Keratinocyte (primary cell): ENCODE results near the gene C1QTNF7. TPM values are rescaled to one million over a fixed set of nuclear protein-coding genes. Genes with fewer than 3 reads are reported as not detected.

Experiments
- DNase-seq: peaks from one replicate; pipeline ENCODE4 v3.0.0-alpha.2; 2011; ENCODE audit warnings: low read depth, missing footprints, low spot score
- FAIRE-seq: peaks from 2 replicates; lab custom pipeline; 2011; peaks lifted over from hg19 to GRCh38; lab: Jason Lieb, UNC
- H2AFZ ChIP-seq: 2 replicates; pipeline ENCODE4 v1.6.0; 2012; ENCODE audit warnings: low read length, control low read depth, inconsistent platforms; ENCODE audit not compliant: control insufficient read depth
- H3K27ac ChIP-seq: 2 replicates; pipeline ENCODE4 v1.5.1; 2011; ENCODE audit warnings: low read length; ENCODE audit not compliant: control insufficient read depth, insufficient read depth
- H3K27me3 ChIP-seq: 3 replicates; pipeline ENCODE4 v1.6.0; 2011; ENCODE audit warnings: low read length; ENCODE audit not compliant: control insufficient read depth, insufficient read depth; ENCODE audit errors: extremely low read depth
- H3K36me3 ChIP-seq, 2 experiments: 2 replicates in 1 of 2; 3 replicates in 1 of 2; pipeline ENCODE4 v1.5.1; 2011; ENCODE audit warnings: low read length in 2 of 2, mild to moderate bottlenecking in 1 of 2; ENCODE audit not compliant: control insufficient read depth in 2 of 2, insufficient read depth in 2 of 2; ENCODE audit errors: extremely low read depth in 1 of 2
- H3K4me1 ChIP-seq: 3 replicates; pipeline ENCODE4 v1.5.1; 2011; ENCODE audit warnings: low read length; ENCODE audit not compliant: control insufficient read depth, insufficient read depth; ENCODE audit errors: extremely low read depth
- H3K4me2 ChIP-seq: 3 replicates; pipeline ENCODE4 v1.6.0; 2011; ENCODE audit warnings: low read depth, low read length; ENCODE audit not compliant: control insufficient read depth, insufficient read depth; ENCODE audit errors: extremely low read depth
- H3K4me3 ChIP-seq, 3 experiments: fragments of 200-600 bp in 1 of 3; sonication (generic) in 1 of 3; 2 replicates in 2 of 3; 3 replicates in 1 of 3; pipeline ENCODE4 v1.5.1; 2011 to 2016; ENCODE audit warnings: low read length in 3 of 3, mild to moderate bottlenecking in 3 of 3, control low read depth in 2 of 3, inconsistent platforms in 1 of 3, low read depth in 1 of 3, mixed read lengths in 1 of 3, mixed run types in 1 of 3, moderate library complexity in 1 of 3; ENCODE audit not compliant: control insufficient read depth in 2 of 3, insufficient read depth in 2 of 3; ENCODE audit errors: extremely low read depth in 1 of 3
- H3K79me2 ChIP-seq: 2 replicates; pipeline ENCODE4 v1.6.0; 2012; ENCODE audit warnings: low read length; ENCODE audit not compliant: control insufficient read depth, insufficient read depth
- H3K9ac ChIP-seq: 3 replicates; pipeline ENCODE4 v1.6.0; 2011; ENCODE audit warnings: low read length; ENCODE audit not compliant: control insufficient read depth, insufficient read depth; ENCODE audit errors: extremely low read depth
- H3K9me1 ChIP-seq: 3 replicates; pipeline ENCODE4 v1.6.0; 2011; ENCODE audit warnings: low read length; ENCODE audit not compliant: control insufficient read depth, insufficient read depth; ENCODE audit errors: extremely low read depth
- H3K9me3 ChIP-seq: 2 replicates; pipeline ENCODE4 v1.5.1; 2012; ENCODE audit warnings: low read depth, low read length; ENCODE audit not compliant: control insufficient read depth
- H4K20me1 ChIP-seq: 3 replicates; pipeline ENCODE4 v1.6.0; 2011; ENCODE audit warnings: low read length; ENCODE audit not compliant: control insufficient read depth, insufficient read depth; ENCODE audit errors: extremely low read depth
- EZH2 ChIP-seq: IDR thresholded peaks from one replicate; pipeline ENCODE4 v1.6.1; 2012; ENCODE audit warnings: inconsistent platforms, mild to moderate bottlenecking, low read length, moderate library complexity
- dilution Hi-C: fragments of 300-500 bp; cut with MboI; formaldehyde crosslinking; loops from one replicate; pipeline ENCODE4 v1.7.0; 2020; ENCODE audit warnings: low sequenced_read_pairs; ENCODE audit not compliant: extremely low pct_ligation_motif_present
- polyA plus RNA-seq, 5 experiments: library from polyadenylated mRNA; depleted of rRNA in 3 of 5; stranded (reverse) in 3 of 5; stranded (forward) in 1 of 5; unstranded in 1 of 5; fragments of >200 nt; gene quantifications; 1 replicate in 1 of 5; 2 replicates in 3 of 5; 3 replicates in 1 of 5; pipeline versions ENCODE4 v1.2.1 to v1.2.3, GENCODE V29; 2011 to 2012; ENCODE audit warnings: missing spikeins in 2 of 5, low read depth in 1 of 5, low replicate concordance in 1 of 5
- TF ChIP-seq, protein P1 (sequence below), 3 experiments: IDR thresholded peaks in 1 of 3; conservative IDR thresholded peaks in 1 of 3; optimal IDR thresholded peaks in 1 of 3; 2 replicates in 2 of 3; 3 replicates in 1 of 3; pipeline versions ENCODE3 to v1.5.1; 2011; ENCODE audit warnings: low read length in 3 of 3, mild to moderate bottlenecking in 3 of 3, moderate library complexity in 2 of 3, control low read depth in 1 of 3, inconsistent platforms in 1 of 3; ENCODE audit not compliant: insufficient read depth in 2 of 3; ENCODE audit errors: extremely low read depth in 1 of 3

Gene C1QTNF7
- polyA plus RNA-seq, 1 donor (not counting 4 experiments of a cell fraction or from before 2014, with no cell fraction given): not detected

DNA sequence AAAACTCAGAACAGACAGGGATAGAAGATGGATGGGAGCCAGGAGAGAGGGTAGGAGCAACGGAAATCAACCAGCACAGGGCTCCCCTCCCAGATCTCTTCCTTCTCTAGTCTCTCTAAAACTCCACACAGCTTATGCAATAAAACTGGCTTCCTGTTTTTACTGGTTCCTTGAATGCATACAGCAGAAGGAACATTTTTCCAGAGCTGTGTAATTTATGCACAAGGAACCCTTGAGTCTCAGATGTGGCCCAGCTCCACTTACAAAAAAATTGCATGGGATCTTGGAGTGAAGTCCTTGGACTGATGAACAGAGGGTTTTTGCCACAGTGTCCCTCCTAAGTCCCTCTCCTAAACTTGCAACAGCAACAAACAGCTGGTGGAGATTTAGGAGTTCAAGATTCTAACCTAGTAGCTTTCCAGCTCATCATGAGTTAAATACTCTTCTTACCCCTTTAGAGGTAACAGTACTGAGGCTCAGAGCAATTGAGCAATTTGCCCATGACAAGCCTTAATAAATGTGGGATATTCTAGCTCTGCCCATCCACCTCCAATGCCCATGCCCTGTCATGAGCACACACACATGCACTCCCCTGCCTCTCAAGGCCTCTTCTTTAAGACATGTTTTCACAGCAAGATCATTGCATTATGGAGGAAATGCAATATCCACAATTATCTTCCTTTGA is 23.5 kb downstream of the C1QTNF7 start:
- H2AFZ ChIP-seq: no peak overlapping the region
- DNase-seq: no peak
- no peak for TF ChIP-seq EZH2
- TF ChIP-seq, protein P1, sequence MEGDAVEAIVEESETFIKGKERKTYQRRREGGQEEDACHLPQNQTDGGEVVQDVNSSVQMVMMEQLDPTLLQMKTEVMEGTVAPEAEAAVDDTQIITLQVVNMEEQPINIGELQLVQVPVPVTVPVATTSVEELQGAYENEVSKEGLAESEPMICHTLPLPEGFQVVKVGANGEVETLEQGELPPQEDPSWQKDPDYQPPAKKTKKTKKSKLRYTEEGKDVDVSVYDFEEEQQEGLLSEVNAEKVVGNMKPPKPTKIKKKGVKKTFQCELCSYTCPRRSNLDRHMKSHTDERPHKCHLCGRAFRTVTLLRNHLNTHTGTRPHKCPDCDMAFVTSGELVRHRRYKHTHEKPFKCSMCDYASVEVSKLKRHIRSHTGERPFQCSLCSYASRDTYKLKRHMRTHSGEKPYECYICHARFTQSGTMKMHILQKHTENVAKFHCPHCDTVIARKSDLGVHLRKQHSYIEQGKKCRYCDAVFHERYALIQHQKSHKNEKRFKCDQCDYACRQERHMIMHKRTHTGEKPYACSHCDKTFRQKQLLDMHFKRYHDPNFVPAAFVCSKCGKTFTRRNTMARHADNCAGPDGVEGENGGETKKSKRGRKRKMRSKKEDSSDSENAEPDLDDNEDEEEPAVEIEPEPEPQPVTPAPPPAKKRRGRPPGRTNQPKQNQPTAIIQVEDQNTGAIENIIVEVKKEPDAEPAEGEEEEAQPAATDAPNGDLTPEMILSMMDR (optimal IDR thresholded peaks at IDR 0.05 in 1 of 3, IDR thresholded peaks at IDR 0.05 in 1 of 3, conservative IDR thresholded peaks at IDR 0.05 in 1 of 3; ENCODE audit: extremely low read depth in 1 of 3, insufficient read depth in 2 of 3, low read length in 3 of 3): no peak
- peak; percentile 58 for FAIRE-seq
- H3K4me3 ChIP-seq: no peak overlapping the region
- no peaks in the 10 kb centered on the region for H4K20me1 ChIP-seq
- dilution Hi-C loops: loop anchor here (25.0 kb wide), 1 partner anchor 214 kb away; no protein-coding TSS in a partner anchor
- H3K9me3 ChIP-seq: no peaks in the 10 kb centered on the region
- peak overlapping the region; percentile 71 for H3K4me2 ChIP-seq
- H3K36me3 ChIP-seq: no peaks in the 10 kb centered on the region
- H3K27ac ChIP-seq: no peak overlapping the region
- H3K79me2 ChIP-seq: no peaks in the 10 kb centered on the region
- H3K9ac ChIP-seq: no peak overlapping the region
- peaks cover 19% of the 10 kb centered on the region for H3K4me1 ChIP-seq
- no peaks in the 10 kb centered on the region for H3K27me3 ChIP-seq
- H3K9me1 ChIP-seq: peaks cover 2% of the 10 kb centered on the region

DNA sequence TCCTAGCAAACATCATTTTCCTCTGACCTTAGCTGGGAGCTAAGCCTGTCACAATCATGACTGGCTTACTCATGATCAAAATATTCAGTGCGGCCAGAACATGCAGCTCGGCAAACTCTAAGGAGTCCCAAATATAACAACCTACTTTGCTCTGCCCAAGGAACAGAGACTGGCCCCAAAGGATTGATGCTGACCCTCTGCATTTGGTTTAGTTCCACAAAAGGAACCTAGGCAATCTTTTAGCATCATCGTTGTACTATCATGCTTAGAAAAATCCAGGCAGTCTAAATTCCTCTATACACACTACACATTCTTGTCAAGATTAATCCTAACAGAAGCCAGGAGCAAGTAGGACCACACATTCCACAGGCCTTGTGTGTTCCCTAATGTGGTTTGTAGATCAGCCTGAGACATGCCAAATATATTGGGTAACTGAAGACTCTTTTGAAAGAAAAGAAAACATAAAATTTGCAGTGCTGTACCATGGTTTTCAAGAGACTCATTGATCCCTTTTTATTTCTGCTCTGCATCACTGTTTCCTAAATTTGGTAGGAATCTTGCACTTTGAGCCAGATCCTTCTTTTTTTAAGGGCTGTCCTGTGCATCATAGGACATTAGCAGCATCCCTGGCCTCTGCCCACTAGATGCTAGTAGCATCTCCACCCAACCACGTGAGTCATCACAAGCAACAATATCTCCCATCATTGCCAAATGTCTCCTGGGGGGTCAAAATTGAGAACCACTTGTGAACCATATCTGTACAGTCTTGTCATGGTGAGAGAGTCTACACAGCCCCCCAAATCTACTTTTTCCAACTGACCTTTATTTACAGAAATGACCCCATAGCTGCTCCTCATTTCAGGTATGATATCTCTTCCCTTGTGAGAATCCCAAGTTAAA is 24.3 kb downstream of the C1QTNF7 start:
- TF ChIP-seq, protein P1 (optimal IDR thresholded peaks at IDR 0.05 in 1 of 3, IDR thresholded peaks at IDR 0.05 in 1 of 3, conservative IDR thresholded peaks at IDR 0.05 in 1 of 3; ENCODE audit: extremely low read depth in 1 of 3, insufficient read depth in 2 of 3, low read length in 3 of 3): no peak
- no peak for TF ChIP-seq EZH2
- no peaks in the 10 kb centered on the region for H3K36me3 ChIP-seq
- H3K27ac ChIP-seq: no peak overlapping the region
- peaks cover 2% of the 10 kb centered on the region for H3K9me1 ChIP-seq
- no peaks in the 10 kb centered on the region for H3K9me3 ChIP-seq
- H3K27me3 ChIP-seq: no peaks in the 10 kb centered on the region
- H3K4me2 ChIP-seq: peak overlapping the region; percentile 71
- dilution Hi-C loops: loop anchor here (25.0 kb wide), 1 partner anchor 215 kb away; no protein-coding TSS in a partner anchor
- no peak overlapping the region for H2AFZ ChIP-seq
- H3K79me2 ChIP-seq: no peaks in the 10 kb centered on the region
- peak; percentile 42 for DNase-seq
- no peaks in the 10 kb centered on the region for H4K20me1 ChIP-seq
- FAIRE-seq: peak; percentile 89
- peaks cover 19% of the 10 kb centered on the region for H3K4me1 ChIP-seq
- H3K4me3 ChIP-seq: no peak overlapping the region
- no peak overlapping the region for H3K9ac ChIP-seq
